Neural cell (in vitro differentiated cells): ENCODE results near the gene HS3ST3A1. TPM values are rescaled to one million over a fixed set of nuclear protein-coding genes. Genes with fewer than 3 reads are reported as not detected.

Source experiments
- H2AFZ ChIP-seq: fragments of 200-600, 300-800 bp; sonication (generic), shearing (Covaris generic); 2 replicates; pipeline ENCODE4 v1.6.0; 2014; ENCODE audit warnings: low read depth, mild to moderate bottlenecking, antibody characterized with exemption, low read length, moderate library complexity
- H3F3A ChIP-seq: fragments of 200-600 bp; shearing (Covaris generic); 2 replicates; pipeline ENCODE4 v1.6.1; 2016; ENCODE audit warnings: mild to moderate bottlenecking, moderate library complexity, mixed read lengths, antibody characterized with exemption, low read length; ENCODE audit not compliant: insufficient read depth, poor library complexity, severe bottlenecking
- H3K27ac ChIP-seq: fragments of 200-600, 300-800 bp; sonication (generic), shearing (Covaris generic); 2 replicates; pipeline ENCODE4 v1.5.1; 2014; ENCODE audit warnings: mild to moderate bottlenecking, low read length, moderate library complexity
- H3K27me3 ChIP-seq: fragments of 300-800, 200-600 bp; sonication (generic), shearing (Covaris generic); 2 replicates; pipeline ENCODE4 v1.6.0; 2014; ENCODE audit warnings: mild to moderate bottlenecking, low read depth, low read length, moderate library complexity; ENCODE audit not compliant: insufficient read depth
- H3K36me3 ChIP-seq: fragments of 300-800, 200-600 bp; sonication (generic), shearing (Covaris generic); 2 replicates; pipeline ENCODE4 v1.5.1; 2014; ENCODE audit warnings: mild to moderate bottlenecking, antibody characterized with exemption, low read length, moderate library complexity; ENCODE audit not compliant: insufficient read depth
- H3K4me2 ChIP-seq: fragments of 300-800, 200-600 bp; sonication (generic), shearing (Covaris generic); 2 replicates; pipeline ENCODE4 v1.6.0; 2014; ENCODE audit warnings: mild to moderate bottlenecking, low read length
- H3K4me3 ChIP-seq: fragments of 300-800, 200-600 bp; sonication (generic), shearing (Covaris generic); 2 replicates; pipeline ENCODE4 v1.5.1; 2014; ENCODE audit warnings: mild to moderate bottlenecking, low read length, moderate library complexity
- H3K79me2 ChIP-seq: fragments of 200-600 bp; shearing (Covaris generic); replicated peaks from 2 replicates; pipeline ENCODE4 v1.6.0; 2014; ENCODE audit warnings: mild to moderate bottlenecking, low read length, moderate library complexity; ENCODE audit not compliant: insufficient read depth
- H3K9ac ChIP-seq: fragments of 300-800, 200-600 bp; sonication (generic), shearing (Covaris generic); 2 replicates; pipeline ENCODE4 v1.6.1; 2016; ENCODE audit warnings: mild to moderate bottlenecking, low read length, mixed read lengths
- H3K9me2 ChIP-seq: fragments of 200-600 bp; shearing (Covaris generic); 2 replicates; pipeline ENCODE4 v1.6.1; 2016; ENCODE audit warnings: mild to moderate bottlenecking, low read length, mixed read lengths; ENCODE audit not compliant: insufficient read depth
- H3K9me3 ChIP-seq: fragments of 200-600, 300-800 bp; sonication (generic), shearing (Covaris generic); 2 replicates; pipeline ENCODE4 v1.6.1; 2016; ENCODE audit warnings: mild to moderate bottlenecking, mixed run types, low read length, moderate library complexity, mixed read lengths
- H4K20me1 ChIP-seq: fragments of 200-600 bp; shearing (Covaris generic); 2 replicates; pipeline ENCODE4 v1.6.1; 2016; ENCODE audit warnings: mild to moderate bottlenecking, mixed run types; ENCODE audit not compliant: insufficient read depth
- CTCF ChIP-seq: fragments of 450-650 bp; IDR thresholded peaks from 2 replicates; pipeline ENCODE4 v1.5.1; 2014; ENCODE audit warnings: antibody characterized with exemption, mild to moderate bottlenecking, moderate library complexity; ENCODE audit not compliant: poor library complexity, severe bottlenecking
- EP300 ChIP-seq: fragments of 450-650 bp; conservative IDR thresholded peaks from 2 replicates; pipeline ENCODE4 v1.6.1; 2014; ENCODE audit warnings: antibody characterized with exemption, mild to moderate bottlenecking, moderate library complexity; ENCODE audit not compliant: poor library complexity, severe bottlenecking
- EZH2 ChIP-seq: fragments of 200-600, 300-800 bp; shearing (Covaris generic), sonication (generic); IDR thresholded peaks from 2 replicates; pipeline ENCODE4 v1.6.1; 2014; ENCODE audit warnings: antibody characterized with exemption, low read length, borderline replicate concordance, mild to moderate bottlenecking; ENCODE audit not compliant: insufficient read depth, poor library complexity, severe bottlenecking
- MXI1 ChIP-seq: fragments of 450-650 bp; conservative IDR thresholded peaks from 2 replicates; pipeline ENCODE4 v1.6.1; 2014; ENCODE audit warnings: antibody characterized with exemption, mild to moderate bottlenecking; ENCODE audit not compliant: poor library complexity, severe bottlenecking
- POLR2AphosphoS5 ChIP-seq: IDR thresholded peaks from 2 replicates; pipeline ENCODE4 v1.6.1; 2012
- RAD21 ChIP-seq: fragments of 450-650 bp; conservative IDR thresholded peaks from 2 replicates; pipeline ENCODE4 v1.6.1; 2014; ENCODE audit warnings: antibody characterized with exemption, mild to moderate bottlenecking, moderate library complexity
- SMC3 ChIP-seq: fragments of 450-650 bp; conservative IDR thresholded peaks from 2 replicates; pipeline ENCODE4 v1.6.1; 2014; ENCODE audit warnings: antibody characterized with exemption, mild to moderate bottlenecking, moderate library complexity; ENCODE audit not compliant: poor library complexity
- TAF1 ChIP-seq: IDR thresholded peaks from 2 replicates; pipeline ENCODE4 v1.6.1; 2012; ENCODE audit warnings: low read depth
- polyA plus RNA-seq: library from polyadenylated mRNA; depleted of rRNA; stranded (reverse); fragments of >200 nt; gene quantifications from 2 replicates; pipeline ENCODE4 v1.2.3, GENCODE V29; 2014
- TF ChIP-seq, protein P1 (sequence below): IDR thresholded peaks from 2 replicates; pipeline ENCODE4 v1.6.1; 2012; ENCODE audit warnings: borderline replicate concordance

Gene HS3ST3A1
- polyA plus RNA-seq, 1 donor from 2014 or later, result 0.56 TPM

- TF ChIP-seq EZH2 (no peak), SMC3 (no peak), POLR2AphosphoS5 (no peak), MXI1 (no peak), CTCF (no peak), TAF1 (no peak), RAD21 (no peak), EP300 (no peak)
- TF ChIP-seq, protein P1, sequence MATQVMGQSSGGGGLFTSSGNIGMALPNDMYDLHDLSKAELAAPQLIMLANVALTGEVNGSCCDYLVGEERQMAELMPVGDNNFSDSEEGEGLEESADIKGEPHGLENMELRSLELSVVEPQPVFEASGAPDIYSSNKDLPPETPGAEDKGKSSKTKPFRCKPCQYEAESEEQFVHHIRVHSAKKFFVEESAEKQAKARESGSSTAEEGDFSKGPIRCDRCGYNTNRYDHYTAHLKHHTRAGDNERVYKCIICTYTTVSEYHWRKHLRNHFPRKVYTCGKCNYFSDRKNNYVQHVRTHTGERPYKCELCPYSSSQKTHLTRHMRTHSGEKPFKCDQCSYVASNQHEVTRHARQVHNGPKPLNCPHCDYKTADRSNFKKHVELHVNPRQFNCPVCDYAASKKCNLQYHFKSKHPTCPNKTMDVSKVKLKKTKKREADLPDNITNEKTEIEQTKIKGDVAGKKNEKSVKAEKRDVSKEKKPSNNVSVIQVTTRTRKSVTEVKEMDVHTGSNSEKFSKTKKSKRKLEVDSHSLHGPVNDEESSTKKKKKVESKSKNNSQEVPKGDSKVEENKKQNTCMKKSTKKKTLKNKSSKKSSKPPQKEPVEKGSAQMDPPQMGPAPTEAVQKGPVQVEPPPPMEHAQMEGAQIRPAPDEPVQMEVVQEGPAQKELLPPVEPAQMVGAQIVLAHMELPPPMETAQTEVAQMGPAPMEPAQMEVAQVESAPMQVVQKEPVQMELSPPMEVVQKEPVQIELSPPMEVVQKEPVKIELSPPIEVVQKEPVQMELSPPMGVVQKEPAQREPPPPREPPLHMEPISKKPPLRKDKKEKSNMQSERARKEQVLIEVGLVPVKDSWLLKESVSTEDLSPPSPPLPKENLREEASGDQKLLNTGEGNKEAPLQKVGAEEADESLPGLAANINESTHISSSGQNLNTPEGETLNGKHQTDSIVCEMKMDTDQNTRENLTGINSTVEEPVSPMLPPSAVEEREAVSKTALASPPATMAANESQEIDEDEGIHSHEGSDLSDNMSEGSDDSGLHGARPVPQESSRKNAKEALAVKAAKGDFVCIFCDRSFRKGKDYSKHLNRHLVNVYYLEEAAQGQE, result no peak
- no peaks in the 10 kb centered on the region for H3K36me3 ChIP-seq
- no peak overlapping the region for H3K27ac ChIP-seq
- no peak overlapping the region for H2AFZ ChIP-seq
- no peaks in the 10 kb centered on the region for H3K27me3 ChIP-seq
- no peaks in the 10 kb centered on the region for H3F3A ChIP-seq
- H3K9me3 ChIP-seq, result no peaks in the 10 kb centered on the region
- H3K9ac ChIP-seq, result no peak overlapping the region
- H3K79me2 ChIP-seq, result no peaks in the 10 kb centered on the region
- H3K9me2 ChIP-seq, result no peaks in the 10 kb centered on the region
- no peak overlapping the region for H3K4me3 ChIP-seq
- no peaks in the 10 kb centered on the region for H4K20me1 ChIP-seq
- H3K4me2 ChIP-seq, result no peak overlapping the region
Observed at GRCh38 chr17:13584701-13585080, 17.0 kb downstream of the HS3ST3A1 start.

DNA sequence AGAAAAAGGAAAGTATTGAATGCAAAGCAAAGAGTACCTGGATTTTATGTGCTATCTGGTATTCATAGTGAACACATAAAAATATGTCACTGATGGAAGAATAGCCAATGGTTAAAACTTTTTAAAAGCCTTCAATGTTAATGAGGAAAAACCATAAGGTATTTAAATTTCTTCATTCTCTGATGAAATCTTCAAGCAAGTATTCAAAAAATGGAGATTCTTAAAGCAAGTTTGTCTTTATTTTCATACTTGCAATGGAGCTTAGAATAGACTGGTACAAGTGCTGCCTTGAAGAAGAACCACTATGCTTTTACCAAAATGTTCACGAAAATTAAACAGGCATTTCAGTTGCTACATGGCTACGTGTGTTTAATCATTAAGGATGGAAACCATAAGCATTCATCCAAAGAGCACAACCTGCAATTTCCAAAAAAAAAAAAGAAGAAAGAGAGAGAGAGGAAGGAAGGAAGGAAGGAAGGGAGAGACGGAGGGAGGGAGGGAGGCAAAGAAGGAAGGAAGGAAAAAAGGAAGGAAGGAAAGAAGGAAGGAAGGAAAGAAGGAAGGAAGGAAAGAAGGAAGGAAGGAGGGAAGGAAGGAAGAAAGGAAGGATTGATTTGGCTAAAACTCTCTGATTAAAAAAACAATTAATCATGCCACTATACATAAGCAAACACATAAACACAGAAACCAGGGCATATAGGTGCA lies 17.6 kb downstream of the HS3ST3A1 start:
- no peaks in the 10 kb centered on the region for H4K20me1 ChIP-seq
- no peaks in the 10 kb centered on the region for H3K79me2 ChIP-seq
- TF ChIP-seq, protein P1, result no peak
- TF ChIP-seq MXI1, result no peak
- no peak for TF ChIP-seq SMC3
- no peak for TF ChIP-seq POLR2AphosphoS5
- TF ChIP-seq EP300, result no peak
- TF ChIP-seq CTCF, result no peak
- TF ChIP-seq TAF1, result no peak
- no peak for TF ChIP-seq EZH2
- no peak for TF ChIP-seq RAD21

More for the DNA sequence above, 17.6 kb downstream of the HS3ST3A1 start:
- Histone ChIP-seq H3K9me3 (no peaks in the 10 kb centered on the region), H3K36me3 (no peaks in the 10 kb centered on the region), H3K27ac (no peak overlapping the region), H3K4me3 (no peak overlapping the region), H3K27me3 (no peaks in the 10 kb centered on the region), H2AFZ (no peak overlapping the region), H3K9ac (no peak overlapping the region), H3K9me2 (no peaks in the 10 kb centered on the region), H3F3A (no peaks in the 10 kb centered on the region), H3K4me2 (no peak overlapping the region)
